ENCODE results near the gene TNNT2.

DNA sequence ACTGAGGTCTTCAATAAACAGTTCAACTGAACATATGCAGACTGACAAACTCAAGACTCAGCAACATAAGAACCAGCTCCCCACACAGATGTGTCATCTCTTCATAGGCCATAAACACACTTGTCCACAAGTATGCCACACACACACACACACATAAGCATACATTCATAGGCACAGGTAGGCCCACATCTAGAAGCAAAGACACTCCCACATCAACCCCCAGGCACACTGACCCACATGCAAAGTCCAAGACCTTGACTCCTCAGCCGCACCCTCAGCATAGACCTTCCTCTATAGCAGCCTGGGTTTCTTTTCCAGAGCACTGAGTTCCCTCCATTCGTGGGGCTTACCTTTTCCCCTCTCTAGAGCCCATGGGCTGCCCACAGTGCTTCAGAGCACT lies 20.2 kb upstream of the TNNT2 start:
- TF ChIP-seq CTCF (IDR thresholded peaks at IDR 0.05; ENCODE audit: low read depth, low read length): no peak
- TF ChIP-seq MAX (IDR thresholded peaks at IDR 0.05; ENCODE audit: low read depth, low read length): no peak
- TF ChIP-seq POLR2A (IDR thresholded peaks at IDR 0.05; ENCODE audit: extremely low read depth, insufficient read length): no peak
- no peak for TF ChIP-seq MYC (IDR thresholded peaks at IDR 0.05; ENCODE audit: low read depth, low read length)

Measured in NB4 (cell line).